HG02981 (cell line): ENCODE results near the gene TBCD.

Source experiments
- ATAC-seq: cut with Tn5 transposase; IDR thresholded peaks from one replicate; pipeline ENCODE4 v1.9.1; 2021; ENCODE audit warnings: mild to moderate bottlenecking, moderate library complexity; ENCODE audit not compliant: unreplicated experiment

TBCD gene

GRCh38 chr17:82751571-82752370 is at the start of gene TBCD:
TBCD (plus strand) TSS chr17:82752065; CDS start chr17:82752194, 129 bp downstream.
- peak; percentile 67 for ATAC-seq

GRCh38 chr17:82702231-82702927 is 49.5 kb upstream of the TBCD start:
- ATAC-seq, result no peak

GRCh38 chr17:82703036-82703745 is 48.7 kb upstream of the TBCD start:
- ATAC-seq, result no peak

GRCh38 chr17:82703935-82704865 is 47.7 kb upstream of the TBCD start:
- ATAC-seq, result no peak

- ATAC-seq, result no peak
These were observed 47.0 kb upstream of the TBCD start for GRCh38 chr17:82704886-82705285.

- no peak for ATAC-seq
These were observed 46.1 kb upstream of the TBCD start for GRCh38 chr17:82705756-82706155.

GRCh38 chr17:82709024-82709675 is 42.7 kb upstream of the TBCD start:
- no peak for ATAC-seq

- no peak for ATAC-seq
These were observed 42.0 kb upstream of the TBCD start for GRCh38 chr17:82709676-82710498.

GRCh38 chr17:82710499-82711232 is 41.2 kb upstream of the TBCD start:
- ATAC-seq, result no peak

GRCh38 chr17:82713071-82713723 is 38.7 kb upstream of the TBCD start:
- ATAC-seq, result no peak

GRCh38 chr17:82716203-82717010 is 35.5 kb upstream of the TBCD start, which contains the start of gene FN3KRP:
FN3KRP (plus strand) TSS chr17:82716706; CDS start chr17:82716756, 50 bp downstream.
- peak; percentile 66 for ATAC-seq

- ATAC-seq, result no peak
These were observed 32.7 kb upstream of the TBCD start for GRCh38 chr17:82718986-82719685.

- ATAC-seq, result no peak
These were observed 31.7 kb upstream of the TBCD start for GRCh38 chr17:82720204-82720603.

GRCh38 chr17:82722341-82723013 is 29.4 kb upstream of the TBCD start:
- ATAC-seq, result no peak

- ATAC-seq, result no peak
These were observed 28.6 kb upstream of the TBCD start for GRCh38 chr17:82723169-82723807.
